ENCODE data around the gene BCKDK. TPM values are rescaled to one million over a fixed set of nuclear protein-coding genes. Genes with fewer than 3 reads are reported as not detected.

The BCKDK gene
- total and polyA plus RNA-seq, 4 donors, result 16.7 to 37.2 (median 30.3) TPM

Other genes starting within 250 kb of the BCKDK start
- gene BCL7C, start 214.3 kb upstream of the BCKDK start, total RNA-seq, result 10 to 100 TPM; 30.2 to 33.9 TPM
- gene BCL7C, start 214.3 kb upstream of the BCKDK start, polyA plus RNA-seq, result 10 to 100 TPM; 54.8 to 60.7 TPM
- 1 to 10 TPM; 6.2 to 7.2 TPM for gene CTF1, start 211.8 kb upstream of the BCKDK start, total RNA-seq
- gene CTF1, start 211.8 kb upstream of the BCKDK start, polyA plus RNA-seq, result 1 to 10 TPM; 6.4 to 7.9 TPM
- gene FBXL19, start 184.8 kb upstream of the BCKDK start, total RNA-seq, result 10 to 100 TPM; 14.7 to 22.7 TPM
- gene FBXL19, start 184.8 kb upstream of the BCKDK start, polyA plus RNA-seq, result 10 to 100 TPM in 1 of 2 donors, 1 to 10 TPM in 1; 4.3 to 11.6 TPM
- 10 to 100 TPM; 11.8 to 21.7 TPM for gene ORAI3, start 159.3 kb upstream of the BCKDK start, total RNA-seq
- gene ORAI3, start 159.3 kb upstream of the BCKDK start, polyA plus RNA-seq, result 10 to 100 TPM in 1 of 2 donors, 1 to 10 TPM in 1; 9.1 to 20.8 TPM
- 10 to 100 TPM; 16.4 to 19.7 TPM for gene SETD1A, start 150.6 kb upstream of the BCKDK start, total RNA-seq
- gene SETD1A, start 150.6 kb upstream of the BCKDK start, polyA plus RNA-seq, result 1 to 10 TPM; 4.4 to 9.7 TPM
- 10 to 100 TPM; 13.6 to 31.3 TPM for gene HSD3B7, start 123.2 kb upstream of the BCKDK start, total RNA-seq
- gene HSD3B7, start 123.2 kb upstream of the BCKDK start, polyA plus RNA-seq, result 10 to 100 TPM in 1 of 2 donors, 1 to 10 TPM in 1; 8.6 to 10.4 TPM
- gene STX1B, start 97.7 kb upstream of the BCKDK start, total RNA-seq, result under 1 TPM; 0.84 to 0.93 TPM
- gene STX1B, start 97.7 kb upstream of the BCKDK start, polyA plus RNA-seq, result 1 to 10 TPM in 1 of 2 donors, under 1 TPM in 1; 0.13 to 2.2 TPM
- gene STX4, start 74.8 kb upstream of the BCKDK start, total RNA-seq, result 10 to 100 TPM; 73.5 to 88.6 TPM
- gene STX4, start 74.8 kb upstream of the BCKDK start, polyA plus RNA-seq, result 100 to 1,000 TPM in 1 of 2 donors, 10 to 100 TPM in 1; 52.8 to 121 TPM
- 10 to 100 TPM in 1 of 2 donors, 1 to 10 TPM in 1; 7.4 to 10.3 TPM for gene ZNF668, start 34.1 kb upstream of the BCKDK start, total RNA-seq
- gene ZNF668, start 34.1 kb upstream of the BCKDK start, polyA plus RNA-seq, result 1 to 10 TPM; 6.0 to 6.6 TPM
- gene ZNF646, start 34.0 kb upstream of the BCKDK start, total RNA-seq, result 10 to 100 TPM; 12.6 to 15.0 TPM
- 1 to 10 TPM; 1.6 to 4.7 TPM for gene ZNF646, start 34.0 kb upstream of the BCKDK start, polyA plus RNA-seq
- gene PRSS53, start 19.4 kb upstream of the BCKDK start, total RNA-seq, result 1 to 10 TPM; 2.4 to 6.0 TPM
- gene PRSS53, start 19.4 kb upstream of the BCKDK start, polyA plus RNA-seq, result 10 to 100 TPM in 1 of 2 donors, 1 to 10 TPM in 1; 3.6 to 12.9 TPM
- gene VKORC1, start 13.6 kb upstream of the BCKDK start, total RNA-seq, result 100 to 1,000 TPM in 1 of 2 donors, 10 to 100 TPM in 1; 75.7 to 109 TPM
- gene VKORC1, start 13.6 kb upstream of the BCKDK start, polyA plus RNA-seq, result 100 to 1,000 TPM; 143 to 206 TPM
- 10 to 100 TPM; 51.6 to 61.1 TPM for gene KAT8, start 9.3 kb downstream of the BCKDK start, total RNA-seq
- gene KAT8, start 9.3 kb downstream of the BCKDK start, polyA plus RNA-seq, result 10 to 100 TPM; 24.3 to 65.7 TPM
- not detected for gene PRSS8, start 27.3 kb downstream of the BCKDK start, total RNA-seq
- 10 to 100 TPM in 1 of 2 donors, under 1 TPM in 1; 0.77 to 11.9 TPM for gene PRSS8, start 27.3 kb downstream of the BCKDK start, polyA plus RNA-seq
- gene PRSS36, start 41.7 kb downstream of the BCKDK start, total RNA-seq, result 1 to 10 TPM; 3.5 to 8.8 TPM
- gene PRSS36, start 41.7 kb downstream of the BCKDK start, polyA plus RNA-seq, result 1 to 10 TPM; 4.2 to 5.1 TPM
- gene FUS, start 71.8 kb downstream of the BCKDK start, total RNA-seq, result 100 to 1,000 TPM; 243 to 254 TPM
- gene FUS, start 71.8 kb downstream of the BCKDK start, polyA plus RNA-seq, result 100 to 1,000 TPM in 1 of 2 donors, 10 to 100 TPM in 1; 95.7 to 329 TPM
- gene PYCARD, start 94.4 kb downstream of the BCKDK start, total RNA-seq, result 10 to 100 TPM; 13.3 to 23.9 TPM
- gene PYCARD, start 94.4 kb downstream of the BCKDK start, polyA plus RNA-seq, result 10 to 100 TPM; 14.7 to 52.7 TPM
- under 1 TPM in 1 of 2 donors, not detected in 1; 0.24 TPM for gene TRIM72, start 105.7 kb downstream of the BCKDK start, total RNA-seq
- under 1 TPM in 1 of 2 donors, not detected in 1; 0.05 TPM for gene TRIM72, start 105.7 kb downstream of the BCKDK start, polyA plus RNA-seq
- not detected for gene PYDC1, start 108.7 kb downstream of the BCKDK start, total RNA-seq
- gene PYDC1, start 108.7 kb downstream of the BCKDK start, polyA plus RNA-seq, result not detected
- 10 to 100 TPM; 15.7 to 40.1 TPM for gene ITGAM, start 151.6 kb downstream of the BCKDK start, total RNA-seq
- 1 to 10 TPM in 1 of 2 donors, under 1 TPM in 1; 0.74 to 6.9 TPM for gene ITGAM, start 151.6 kb downstream of the BCKDK start, polyA plus RNA-seq
- 10 to 100 TPM; 25.0 to 27.0 TPM for gene ITGAX, start 246.8 kb downstream of the BCKDK start, total RNA-seq
- 1 to 10 TPM in 1 of 2 donors, under 1 TPM in 1; 0.79 to 5.1 TPM for gene ITGAX, start 246.8 kb downstream of the BCKDK start, polyA plus RNA-seq

Measured in aorta (tissue), 4 donors.